Thoracic aorta (tissue), 2 donors: Measurements from ENCODE around the gene UBE2D2. TPM values are rescaled to one million over a fixed set of nuclear protein-coding genes. Genes with fewer than 3 reads are reported as not detected.

Experiments used
- ATAC-seq: fragments of 150-250 bp; one replicate; pipeline ENCODE4 v1.8.0; 2017; ENCODE audit warnings: low read depth; ENCODE audit not compliant: insufficient number of reproducible peaks, low FRiP score
- DNase-seq: peaks from one replicate; pipeline ENCODE4 v3.0.0-alpha.2; 2020; ENCODE audit warnings: low spot score
- H3K27ac ChIP-seq, 2 donors: fragments of 200-600 bp; sonication (generic); 1 replicate in 1 of 2; 2 replicates in 1 of 2; pipeline ENCODE4 v1.5.1; 2016; ENCODE audit warnings: mild to moderate bottlenecking in 2 of 2, moderate library complexity in 2 of 2
- H3K27me3 ChIP-seq: fragments of 200-600 bp; sonication (generic); replicated peaks from 2 replicates; pipeline ENCODE4 v1.6.0; 2016; ENCODE audit warnings: mild to moderate bottlenecking; ENCODE audit not compliant: insufficient read depth
- H3K36me3 ChIP-seq: fragments of 200-600 bp; sonication (generic); one replicate; pipeline ENCODE4 v1.5.1; 2016
- H3K4me1 ChIP-seq, 2 donors: fragments of 200-600 bp; sonication (generic); 1 replicate in 1 of 2; 2 replicates in 1 of 2; pipeline versions ENCODE4 v1.5.1 to v1.6.0; 2016; ENCODE audit warnings: low read depth in 2 of 2, mild to moderate bottlenecking in 1 of 2; ENCODE audit not compliant: control insufficient read depth in 1 of 2
- H3K4me3 ChIP-seq: fragments of 200-600 bp; sonication (generic); 2 replicates; pipeline ENCODE4 v1.5.1; 2016; ENCODE audit warnings: mild to moderate bottlenecking
- H3K9me3 ChIP-seq: fragments of 200-600 bp; sonication (generic); 2 replicates; pipeline ENCODE4 v1.5.1; 2016
- CTCF ChIP-seq: fragments of 200-600 bp; sonication (generic); IDR thresholded peaks from one replicate; pipeline ENCODE4 v1.5.1; 2019; ENCODE audit warnings: antibody characterized with exemption
- total RNA-seq, 2 donors: library from RNA; depleted of rRNA; stranded (reverse); fragments of >200 nt; gene quantifications; one replicate each; pipeline versions ENCODE4 v1.1.0 to v1.2.3, GENCODE V29; 2016

UBE2D2 gene
- total RNA-seq, 2 donors from 2014 or later, result 51.9 to 66.7 TPM

GRCh38 chr5:139562847-139563246 lies 1.7 kb downstream of the UBE2D2 start:
- no peaks in the 10 kb centered on the region for H3K9me3 ChIP-seq
- peak overlapping the region; percentile 80 for H3K4me3 ChIP-seq
- ATAC-seq, result no peak
- H3K27me3 ChIP-seq, result no peaks in the 10 kb centered on the region
- peaks cover 31 to 59% of the 10 kb centered on the region in 2 donors for H3K4me1 ChIP-seq
- no peak for DNase-seq
- H3K27ac ChIP-seq, result peak overlapping the region in 1 of 2 donors; percentile 90
- TF ChIP-seq CTCF, result no peak
- no peaks in the 10 kb centered on the region for H3K36me3 ChIP-seq

DNA sequence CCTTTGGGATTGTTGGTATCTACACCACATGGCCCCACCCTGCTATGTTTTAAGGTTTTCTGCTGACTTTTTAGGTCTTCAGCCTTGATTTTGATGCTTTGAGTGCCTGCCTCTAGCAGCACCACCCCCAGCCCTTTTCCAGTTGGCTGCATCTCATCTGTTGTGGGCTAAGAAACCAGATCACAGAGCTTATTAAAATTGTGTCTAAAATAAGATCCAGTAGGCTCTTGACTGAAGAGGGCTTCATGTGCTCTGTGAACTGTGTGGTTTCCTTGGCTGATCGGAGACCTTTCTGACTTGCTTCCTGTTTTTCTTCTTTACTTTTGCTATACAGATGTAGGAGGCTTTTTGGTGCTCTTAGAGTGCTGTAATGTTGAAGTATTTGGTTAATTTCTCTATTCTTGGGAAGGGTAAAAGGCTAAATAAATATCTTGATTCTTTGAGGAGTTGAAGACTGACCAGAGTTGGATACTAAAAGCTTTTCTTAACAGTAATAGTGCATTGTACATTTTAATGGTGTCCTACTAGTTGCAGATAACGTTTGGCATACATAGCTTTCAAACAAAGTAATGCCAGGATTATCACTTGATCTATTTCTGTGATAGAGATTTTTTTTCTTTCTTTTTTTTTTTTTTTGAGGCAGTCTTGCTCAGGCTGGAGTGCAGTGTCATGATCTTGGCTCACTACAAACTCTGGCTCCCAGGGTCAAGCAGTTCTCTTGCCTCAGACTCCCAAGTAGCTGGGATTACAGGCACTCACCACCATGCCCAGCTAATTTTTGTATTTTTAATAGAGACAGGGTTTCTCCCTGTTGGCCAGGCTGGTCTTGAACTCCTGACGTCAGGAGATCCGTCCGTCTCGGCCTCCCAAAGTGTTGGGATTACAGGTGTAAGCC lies 4.5 kb downstream of the UBE2D2 start:
- peaks cover 41 to 70% of the 10 kb centered on the region in 2 donors for H3K4me1 ChIP-seq

DNA sequence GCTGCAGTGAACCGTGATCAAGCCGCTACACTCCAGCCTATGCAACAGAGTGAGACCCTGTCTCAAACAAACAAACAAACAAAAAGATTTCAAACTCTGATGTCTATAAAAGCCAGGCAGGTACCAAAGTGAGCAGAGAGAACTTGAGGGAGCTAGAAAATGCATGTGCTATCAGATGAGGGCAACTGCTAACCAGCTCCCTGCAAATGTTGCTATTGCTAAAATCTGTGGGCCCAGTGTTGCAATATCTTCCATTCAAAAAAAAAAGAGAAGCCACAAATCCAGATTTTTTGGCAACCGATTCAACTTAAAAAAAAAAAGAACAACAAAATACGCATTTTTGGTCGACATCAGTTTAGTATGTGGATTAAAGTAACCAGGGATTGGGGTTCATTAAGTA lies 5.5 kb downstream of the UBE2D2 start:
- no peak overlapping the region for H3K27ac ChIP-seq
- H3K36me3 ChIP-seq, result no peaks in the 10 kb centered on the region
- no peaks in the 10 kb centered on the region for H3K9me3 ChIP-seq
- no peak for DNase-seq
- H3K27me3 ChIP-seq, result no peaks in the 10 kb centered on the region
- no peak for ATAC-seq
- H3K4me1 ChIP-seq, result peaks cover 41 to 78% of the 10 kb centered on the region in 2 donors
- H3K4me3 ChIP-seq, result no peak overlapping the region
- no peak for TF ChIP-seq CTCF

More for the DNA sequence above, 4.5 kb downstream of the UBE2D2 start:
- Histone ChIP-seq H3K9me3 (no peaks in the 10 kb centered on the region), H3K4me3 (peak overlapping the region; percentile 34), H3K27me3 (no peaks in the 10 kb centered on the region), H3K27ac (no peak overlapping the region), H3K36me3 (no peaks in the 10 kb centered on the region)
- no peak for TF ChIP-seq CTCF
- ATAC-seq, result no peak
- no peak for DNase-seq

- no peaks in the 10 kb centered on the region for H3K27me3 ChIP-seq
- no peaks in the 10 kb centered on the region for H3K36me3 ChIP-seq
- TF ChIP-seq CTCF, result no peak
- H3K4me1 ChIP-seq, result peaks cover 32 to 63% of the 10 kb centered on the region in 2 donors
- H3K9me3 ChIP-seq, result no peaks in the 10 kb centered on the region
- DNase-seq (no peak), ATAC-seq (no peak)
- no peak overlapping the region for H3K4me3 ChIP-seq
- no peak overlapping the region for H3K27ac ChIP-seq
These were observed 8.3 kb downstream of the UBE2D2 start for GRCh38 chr5:139569270-139569955.

- peaks cover 24 to 46% of the 10 kb centered on the region in 2 donors for H3K4me1 ChIP-seq
These were observed 10.4 kb downstream of the UBE2D2 start for GRCh38 chr5:139571543-139571942.

More at GRCh38 chr5:139571543-139571942, 10.4 kb downstream of the UBE2D2 start:
- no peak for DNase-seq
- ATAC-seq, result no peak
- no peaks in the 10 kb centered on the region for H3K9me3 ChIP-seq
- TF ChIP-seq CTCF, result no peak
- H3K36me3 ChIP-seq, result no peaks in the 10 kb centered on the region
- no peak overlapping the region for H3K27ac ChIP-seq
- no peak overlapping the region for H3K4me3 ChIP-seq
- H3K27me3 ChIP-seq, result no peaks in the 10 kb centered on the region
